ENCODE data around the gene FBXL19. TPM values are rescaled to one million over a fixed set of nuclear protein-coding genes. Genes with fewer than 3 reads are reported as not detected.

FBXL19 gene
- total and polyA plus RNA-seq, 4 donors: 0.31 to 4.8 (median 2.7) TPM

DNA sequence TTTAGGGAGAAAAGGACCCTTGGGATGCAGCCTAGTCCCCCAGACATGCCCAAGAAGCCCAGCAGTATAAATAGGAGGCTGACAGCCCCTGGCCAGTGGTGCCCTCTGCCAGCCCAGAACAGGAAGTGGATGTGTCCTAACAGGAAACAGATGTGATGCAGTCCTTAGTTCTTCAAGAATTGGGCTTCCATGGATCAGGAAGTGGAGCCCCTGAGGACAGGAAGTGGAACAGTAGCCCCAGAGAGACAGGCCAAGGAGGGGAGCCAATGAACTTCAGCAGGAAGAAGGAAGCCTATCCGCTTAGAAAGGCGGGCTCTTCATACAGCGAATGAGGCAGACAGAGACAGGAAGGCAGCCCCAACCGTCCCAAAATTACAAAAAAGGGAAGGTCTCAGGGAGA, 19.8 kb upstream of the FBXL19 start:
- Histone ChIP-seq H3K9me3 (ENCODE audit: control insufficient read depth in 4 of 4, low read length in 3 of 4) (no peaks in the 10 kb centered on the region), H3K9ac (ENCODE audit: low read depth in 1 of 2, low read length in 2 of 2) (no peak overlapping the region), H3K36me3 (ENCODE audit: control insufficient read depth in 4 of 4, insufficient read depth in 3 of 4, low read depth in 1 of 4, low read length in 3 of 4) (no peaks in the 10 kb centered on the region), H3K4me1 (ENCODE audit: control insufficient read depth in 4 of 4, insufficient read depth in 4 of 4, low read length in 3 of 4) (peaks cover 0 to 19% (median 6%) of the 10 kb centered on the region in 4 donors), H3K27ac (ENCODE audit: low read depth in 1 of 2, low read length in 2 of 2) (peak overlapping the region in 1 of 2 donors; percentile 65), H3K4me3 (ENCODE audit: low read depth in 1 of 3, low read length in 3 of 3) (no peak overlapping the region), H3K27me3 (ENCODE audit: control insufficient read depth in 4 of 4, insufficient read depth in 4 of 4, low read length in 3 of 4) (no peaks in the 10 kb centered on the region)
- DNase-seq (ENCODE audit: low spot score): no peak
- WGBS: 81% methylated on average over 4 of the region's 4 CpGs
- TF ChIP-seq SP1 (IDR thresholded peaks at IDR 0.05) (no peak), FOXA1 (IDR thresholded peaks at IDR 0.05) (no peak), FOXA2 (IDR thresholded peaks at IDR 0.05) (no peak), GABPA (IDR thresholded peaks at IDR 0.05 in 1 of 2, conservative IDR thresholded peaks at IDR 0.05 in 1 of 2) (peak; percentile 46 to 72), JUND (IDR thresholded peaks at IDR 0.05) (no peak)

- Histone ChIP-seq H3K9me3 (ENCODE audit: control insufficient read depth in 4 of 4, low read length in 3 of 4) (no peaks in the 10 kb centered on the region), H3K4me3 (ENCODE audit: low read depth in 1 of 3, low read length in 3 of 3) (no peak overlapping the region), H3K27ac (ENCODE audit: low read depth in 1 of 2, low read length in 2 of 2) (peak overlapping the region in 1 of 2 donors; percentile 65), H3K27me3 (ENCODE audit: control insufficient read depth in 4 of 4, insufficient read depth in 4 of 4, low read length in 3 of 4) (no peaks in the 10 kb centered on the region), H3K9ac (ENCODE audit: low read depth in 1 of 2, low read length in 2 of 2) (no peak overlapping the region), H3K4me1 (ENCODE audit: control insufficient read depth in 4 of 4, insufficient read depth in 4 of 4, low read length in 3 of 4) (peaks cover 0 to 19% (median 6%) of the 10 kb centered on the region in 4 donors), H3K36me3 (ENCODE audit: control insufficient read depth in 4 of 4, insufficient read depth in 3 of 4, low read depth in 1 of 4, low read length in 3 of 4) (no peaks in the 10 kb centered on the region)
- TF ChIP-seq ZBTB33 (IDR thresholded peaks at IDR 0.05) (no peak), RXRA (IDR thresholded peaks at IDR 0.05) (no peak), SP1 (IDR thresholded peaks at IDR 0.05) (no peak), HNF4G (IDR thresholded peaks at IDR 0.05) (no peak), GABPA (IDR thresholded peaks at IDR 0.05 in 1 of 2, conservative IDR thresholded peaks at IDR 0.05 in 1 of 2) (no peak), REST (IDR thresholded peaks at IDR 0.05) (no peak), CTCF (IDR thresholded peaks at IDR 0.05; ENCODE audit: low read depth, low read length, missing input control) (no peak), EGR1 (IDR thresholded peaks at IDR 0.05; ENCODE audit: low read depth in 2 of 2) (no peak), RAD21 (IDR thresholded peaks at IDR 0.05) (no peak)
- TF ChIP-seq, protein P1, sequence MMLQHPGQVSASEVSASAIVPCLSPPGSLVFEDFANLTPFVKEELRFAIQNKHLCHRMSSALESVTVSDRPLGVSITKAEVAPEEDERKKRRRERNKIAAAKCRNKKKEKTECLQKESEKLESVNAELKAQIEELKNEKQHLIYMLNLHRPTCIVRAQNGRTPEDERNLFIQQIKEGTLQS (IDR thresholded peaks at IDR 0.05): no peak
- WGBS: 85% methylated on average over 19 of the region's 19 CpGs
- DNase-seq (ENCODE audit: low spot score): no peak
Observed at GRCh38 chr16:30904114-30904780, 19.1 kb upstream of the FBXL19 start.
